Heart left ventricle (tissue), 13 donors: ENCODE measurements around the gene ANXA6.

Source experiments
- CTCF ChIP-seq, 12 donors: fragments of 200-600 bp; sonication (generic) in 4 of 12; IDR thresholded peaks; one replicate each; pipeline versions ENCODE4 v1.5.0 to v1.8.0; 2018 to 2022; ENCODE audit warnings: antibody characterized with exemption in 12 of 12, mild to moderate bottlenecking in 5 of 12
- POLR2A ChIP-seq, 2 donors: fragments of 450-650 bp; IDR thresholded peaks; one replicate each; pipeline ENCODE4 v1.6.1; 2017; ENCODE audit warnings: antibody characterized with exemption in 2 of 2, mild to moderate bottlenecking in 2 of 2, moderate library complexity in 2 of 2
- donor health status: ischemic (EF 13 %, LVEDD 7.1; RV severe dilation, severe dysfunction).
- donor health status: DM: no; HTN: yes; CAD: no.
- donor health status: DM: no; HTN: no; CAD: no.
- donor health status: ischemic (EF 25% LVEDD 6.9; RV normal size, moderate dysfunction).
- donor health status: ischemic (EF 25% LVEDD 5.7; RV mildly dilated, moderate dysfunction).
- donor health status: ischemic (EF 35%, LVEDD 5.7; RV mildly dilated, moderate dysfunction).
- donor health status: nonischemic (EF 11% LVEDD 7.7; RV severe dilation, severe dysfunction).
- donor health status: DM: yes; HTN: yes; CAD: no.
- donor health status: PGD.
- donor health status: ischemic (EF 29% LVEDD 5.4; RV normal size, mild dysfunction).
- donor health status: nonischemic (EF 23%, LVEDD 6.1; RV moderate dilation, normal function).

- TF ChIP-seq CTCF (IDR thresholded peaks at IDR 0.05), result no peak
- TF ChIP-seq POLR2A (IDR thresholded peaks at IDR 0.05), result no peak
Measured at GRCh38 chr5:151118913-151119575, 38.5 kb downstream of the ANXA6 start.
